GM12892 (cell line): Measurements from ENCODE around the gene TCF15.

Source experiments
- DNase-seq: peaks from one replicate; pipeline ENCODE4 v3.0.0; 2011; ENCODE audit not compliant: insufficient read length
- FAIRE-seq: peaks from 2 replicates; lab custom pipeline; 2011; peaks lifted over from hg19 to GRCh38; lab: Jason Lieb, UNC
- POLR2A ChIP-seq: IDR thresholded peaks from 2 replicates; pipeline ENCODE4 v1.6.1; 2011; ENCODE audit warnings: low read depth, low read length, control low read depth
- POLR2AphosphoS5 ChIP-seq: IDR thresholded peaks from 2 replicates; pipeline ENCODE4 v1.6.1; 2011; ENCODE audit warnings: low read depth, low read length, control low read depth
- TAF1 ChIP-seq: IDR thresholded peaks from 2 replicates; pipeline ENCODE4 v1.6.1; 2011; ENCODE audit warnings: low read depth, mild to moderate bottlenecking, control low read depth, low read length, borderline replicate concordance

Gene TCF15

GRCh38 chr20:568673-569415 lies 41.3 kb downstream of the TCF15 start:
- DNase-seq = no peak
- TF ChIP-seq POLR2AphosphoS5 = no peak
- no peak for TF ChIP-seq POLR2A
- no peak for TF ChIP-seq TAF1
- no peak for FAIRE-seq

DNA sequence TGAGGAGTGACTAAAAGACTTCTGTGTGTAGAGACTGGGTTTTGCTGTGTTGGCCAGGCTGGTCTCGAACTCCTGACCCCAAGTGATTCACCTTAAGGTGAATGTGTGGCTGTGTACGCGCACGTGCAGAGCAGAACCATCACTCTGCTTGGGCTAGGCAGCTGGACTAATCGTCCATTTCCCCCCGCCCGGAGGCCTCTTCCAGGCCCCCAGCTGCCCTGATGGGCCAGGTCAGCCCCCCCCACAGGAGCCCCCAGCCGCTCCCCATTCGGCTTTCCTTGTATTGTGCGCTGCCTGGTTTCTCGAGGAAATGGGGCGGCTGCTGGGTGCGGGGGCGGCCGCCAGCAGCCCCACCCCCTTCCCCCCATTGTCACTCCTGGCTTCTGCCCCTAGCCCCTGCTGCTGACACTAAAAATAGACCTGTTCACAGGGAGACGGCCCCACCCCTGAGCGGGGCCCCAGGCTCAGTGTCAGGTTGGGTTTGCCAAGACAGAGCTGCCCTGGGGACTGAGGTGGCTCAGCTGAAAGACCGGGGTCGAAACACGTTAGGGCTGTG lies 41.9 kb downstream of the TCF15 start:
- FAIRE-seq (no peak), DNase-seq (no peak)
- TF ChIP-seq TAF1 (no peak), POLR2AphosphoS5 (no peak), POLR2A (no peak)

- FAIRE-seq (no peak), DNase-seq (no peak)
- TF ChIP-seq POLR2AphosphoS5 (no peak), POLR2A (no peak), TAF1 (no peak)
Measured at GRCh38 chr20:564192-564591, 45.9 kb downstream of the TCF15 start.

GRCh38 chr20:563187-563586 lies 46.9 kb downstream of the TCF15 start:
- DNase-seq = no peak
- no peak for FAIRE-seq
- TF ChIP-seq POLR2A = no peak
- TF ChIP-seq POLR2AphosphoS5 = no peak
- TF ChIP-seq TAF1 = no peak

DNA sequence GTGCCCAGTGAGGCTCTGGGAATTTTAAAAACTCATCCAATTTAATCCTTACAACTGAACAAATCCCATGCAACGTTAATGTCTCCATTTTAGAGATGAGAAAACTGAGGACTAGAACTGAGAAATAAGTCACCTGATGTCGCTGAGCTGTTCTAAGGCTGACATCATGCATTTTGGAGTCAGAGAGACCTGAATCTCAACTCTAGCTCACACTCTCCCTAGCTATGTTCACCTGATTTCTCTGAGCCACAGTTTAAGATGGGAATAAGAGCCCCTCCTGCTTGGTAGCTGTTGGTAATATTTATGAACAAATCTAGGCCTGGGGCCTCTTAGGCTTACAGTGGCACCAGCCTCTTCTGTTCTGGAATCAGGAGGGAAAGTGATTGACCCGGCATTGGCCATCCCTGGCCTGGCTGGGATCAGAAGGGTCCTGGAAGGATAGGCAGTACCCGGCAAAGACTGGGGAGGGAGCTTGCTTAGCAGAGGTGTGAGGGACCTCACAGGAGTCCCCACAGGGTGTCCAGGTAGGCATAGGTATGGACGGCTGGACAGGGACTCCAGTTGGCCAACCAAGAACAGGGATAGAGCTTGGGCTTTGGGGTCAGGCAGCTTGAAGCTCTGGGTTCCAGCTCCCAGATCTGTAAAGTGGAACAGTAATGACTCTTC lies 47.7 kb downstream of the TCF15 start:
- TF ChIP-seq POLR2AphosphoS5 (no peak), POLR2A (no peak), TAF1 (no peak)
- FAIRE-seq (peak; percentile 44), DNase-seq (no peak)

DNA sequence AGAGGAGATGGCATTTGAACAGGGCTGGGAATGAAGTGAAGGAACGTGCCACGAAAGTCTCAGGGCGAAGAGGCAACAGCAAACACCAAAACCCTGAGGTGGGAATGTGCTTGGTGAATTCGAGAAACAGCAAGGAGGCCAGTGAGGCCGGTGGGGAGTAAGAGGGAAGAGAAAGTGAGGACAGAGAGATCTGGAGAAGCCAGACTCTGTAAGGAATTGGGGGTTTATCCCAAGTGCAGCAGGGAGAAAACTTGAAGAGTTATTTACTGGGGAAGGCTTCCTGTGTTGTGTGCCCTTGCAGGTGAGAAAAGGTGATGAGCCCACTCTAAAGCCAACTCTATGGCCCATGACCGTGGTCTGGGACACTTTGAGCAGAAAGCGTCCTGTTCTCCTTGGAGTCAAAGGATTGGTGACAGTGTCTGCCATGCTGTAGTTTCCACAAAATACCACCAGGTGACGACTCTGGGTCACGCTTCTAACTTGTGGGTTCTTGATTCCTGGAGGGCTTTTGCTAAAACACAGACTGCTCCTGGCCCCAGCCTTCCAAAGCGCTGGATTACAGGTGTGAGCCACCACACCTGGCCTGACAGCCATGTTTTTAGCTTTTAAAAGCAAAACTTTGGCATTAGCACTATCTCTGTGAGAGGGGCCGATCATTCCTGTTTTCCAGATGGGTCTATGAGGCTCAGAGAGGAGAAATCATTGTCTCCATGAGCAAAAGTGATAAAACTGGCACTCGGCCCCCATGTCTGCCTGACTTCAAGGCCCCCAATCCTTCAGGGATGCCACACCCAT lies 48.5 kb downstream of the TCF15 start:
- FAIRE-seq (peak; percentile 84), DNase-seq (peak; percentile 51)
- TF ChIP-seq TAF1 = no peak
- TF ChIP-seq POLR2A = no peak
- TF ChIP-seq POLR2AphosphoS5 = no peak

- TF ChIP-seq TAF1 (no peak), POLR2A (no peak), POLR2AphosphoS5 (no peak)
- no peak for DNase-seq
- no peak for FAIRE-seq
Measured at GRCh38 chr20:560680-561079, 49.4 kb downstream of the TCF15 start.

DNA sequence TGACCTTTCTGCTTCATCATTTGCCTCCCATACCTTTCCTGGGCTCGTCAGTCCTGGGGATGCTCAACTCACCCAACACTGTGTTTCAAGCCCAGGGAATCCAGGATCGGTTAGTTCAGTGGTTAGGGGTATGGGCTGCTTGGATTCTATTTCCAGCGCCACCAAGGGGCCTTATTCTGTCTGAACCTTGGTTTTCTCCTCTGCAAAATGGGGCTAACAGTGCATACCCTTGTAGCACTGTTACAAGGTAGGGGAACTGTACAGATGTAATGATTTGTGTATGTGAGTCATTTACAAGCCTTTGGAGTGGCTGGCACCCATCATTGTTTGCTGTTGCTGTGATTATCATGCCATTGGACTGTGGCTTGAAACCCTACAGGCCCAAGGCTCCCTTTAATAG lies 52.0 kb downstream of the TCF15 start:
- TF ChIP-seq TAF1 = no peak
- no peak for TF ChIP-seq POLR2A
- no peak for TF ChIP-seq POLR2AphosphoS5
- DNase-seq (no peak), FAIRE-seq (no peak)

DNA sequence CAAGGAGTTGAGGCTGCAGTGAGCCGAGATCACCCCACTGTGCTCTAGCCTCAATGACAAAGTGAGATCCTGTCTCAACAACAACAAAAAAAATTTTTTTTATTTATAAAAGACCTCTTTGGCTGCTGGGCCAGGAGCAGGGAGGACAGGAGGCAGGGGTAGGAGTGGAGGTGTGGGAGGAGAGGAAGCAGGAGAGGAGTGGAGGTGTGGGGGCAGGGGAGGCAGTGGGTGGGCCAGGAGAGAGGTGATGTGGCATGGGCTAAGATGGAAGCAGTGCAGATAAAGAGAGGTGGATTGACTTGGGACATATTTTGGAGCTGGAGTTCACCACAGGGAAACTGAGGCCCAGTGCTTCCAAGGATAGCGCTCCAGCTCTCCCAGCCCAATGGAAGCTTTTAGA lies 53.1 kb downstream of the TCF15 start:
- FAIRE-seq = no peak
- no peak for DNase-seq
- TF ChIP-seq TAF1 = no peak

DNA sequence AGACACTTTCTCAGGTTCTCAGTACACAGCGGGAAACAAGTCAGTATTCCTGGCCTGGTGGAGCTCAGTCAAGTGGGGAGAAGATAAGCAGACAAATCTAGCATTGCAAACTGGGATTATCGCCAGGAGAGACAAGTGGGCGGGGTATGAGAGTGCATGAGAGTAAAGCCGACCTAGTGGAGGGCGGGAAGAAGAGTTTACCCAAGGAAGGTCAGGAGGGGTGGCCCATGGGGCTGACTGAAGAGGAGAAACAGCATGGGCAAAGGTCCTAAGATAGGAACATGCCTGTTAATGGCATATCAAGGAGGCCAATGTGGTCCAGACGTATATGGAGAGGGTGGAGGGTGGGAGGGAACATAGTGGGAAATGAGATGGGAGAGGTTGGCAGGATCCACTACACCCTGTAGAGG lies 54.1 kb downstream of the TCF15 start:
- DNase-seq (no peak), FAIRE-seq (no peak)
- TF ChIP-seq TAF1 = no peak
- TF ChIP-seq POLR2AphosphoS5 = no peak
- TF ChIP-seq POLR2A = no peak
